ENCODE data around the gene RHO.

The RHO gene

DNA sequence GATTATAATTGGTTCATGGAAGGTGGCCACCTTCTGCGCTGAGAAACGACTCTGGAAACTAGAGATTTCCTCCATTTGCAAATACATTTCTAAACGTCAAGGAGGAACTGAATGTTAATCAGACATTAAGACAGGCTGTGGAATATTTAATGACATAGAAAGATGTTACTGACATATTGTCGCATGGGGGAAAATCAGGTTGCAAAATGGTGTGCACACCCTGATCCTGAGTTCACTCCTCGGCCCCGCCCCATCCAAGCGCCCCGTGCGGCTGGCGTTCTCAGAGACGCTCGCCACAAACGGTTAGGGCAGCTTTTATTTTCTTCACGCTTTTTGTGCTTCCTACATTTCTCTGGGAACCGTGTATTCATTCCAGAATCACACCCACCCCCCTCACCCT, 25.3 kb downstream of the RHO start:
- Histone ChIP-seq H3K4me1 (ENCODE audit: control insufficient read depth, insufficient read depth, low read length) (no peaks in the 10 kb centered on the region), H3K4me3 (ENCODE audit: low read depth, low read length) (no peak overlapping the region), H3K36me3 (ENCODE audit: control insufficient read depth in 2 of 2, insufficient read depth in 1 of 2, low read length in 2 of 2) (peaks cover 0 to 22% of the 10 kb centered on the region in 2 experiments; a peak in 1 of 3 replicates), H3K9me3 (ENCODE audit: control insufficient read depth, insufficient read depth, low read depth, low read length) (no peaks in the 10 kb centered on the region), H3K27ac (ENCODE audit: extremely low read depth, low read depth, low read length) (no peak overlapping the region)
- no peak for TF ChIP-seq ZNF214 (tag by site-specific recombination; IDR thresholded peaks at IDR 0.05; ENCODE audit: borderline replicate concordance)
- TF ChIP-seq, protein P1, sequence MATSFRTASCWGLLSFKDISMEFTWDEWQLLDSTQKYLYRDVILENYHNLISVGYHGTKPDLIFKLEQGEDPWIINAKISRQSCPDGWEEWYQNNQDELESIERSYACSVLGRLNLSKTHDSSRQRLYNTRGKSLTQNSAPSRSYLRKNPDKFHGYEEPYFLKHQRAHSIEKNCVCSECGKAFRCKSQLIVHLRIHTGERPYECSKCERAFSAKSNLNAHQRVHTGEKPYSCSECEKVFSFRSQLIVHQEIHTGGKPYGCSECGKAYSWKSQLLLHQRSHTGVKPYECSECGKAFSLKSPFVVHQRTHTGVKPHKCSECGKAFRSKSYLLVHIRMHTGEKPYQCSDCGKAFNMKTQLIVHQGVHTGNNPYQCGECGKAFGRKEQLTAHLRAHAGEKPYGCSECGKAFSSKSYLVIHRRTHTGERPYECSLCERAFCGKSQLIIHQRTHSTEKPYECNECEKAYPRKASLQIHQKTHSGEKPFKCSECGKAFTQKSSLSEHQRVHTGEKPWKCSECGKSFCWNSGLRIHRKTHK (tag by site-specific recombination; IDR thresholded peaks at IDR 0.05): no peak
- TF ChIP-seq, protein P2, sequence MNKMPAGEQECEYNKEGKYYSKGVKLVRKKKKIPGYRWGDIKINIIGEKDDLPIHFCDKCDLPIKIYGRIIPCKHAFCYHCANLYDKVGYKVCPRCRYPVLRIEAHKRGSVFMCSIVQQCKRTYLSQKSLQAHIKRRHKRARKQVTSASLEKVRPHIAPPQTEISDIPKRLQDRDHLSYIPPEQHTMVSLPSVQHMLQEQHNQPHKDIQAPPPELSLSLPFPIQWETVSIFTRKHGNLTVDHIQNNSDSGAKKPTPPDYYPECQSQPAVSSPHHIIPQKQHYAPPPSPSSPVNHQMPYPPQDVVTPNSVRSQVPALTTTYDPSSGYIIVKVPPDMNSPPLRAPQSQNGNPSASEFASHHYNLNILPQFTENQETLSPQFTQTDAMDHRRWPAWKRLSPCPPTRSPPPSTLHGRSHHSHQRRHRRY (tag by site-specific recombination; IDR thresholded peaks at IDR 0.05): no peak
- TF ChIP-seq ZNF544 (tag by site-specific recombination; IDR thresholded peaks at IDR 0.05): no peak
- TF ChIP-seq YY1 (tag by site-specific recombination; IDR thresholded peaks at IDR 0.05): no peak
- no peak for TF ChIP-seq ZNF10 (tag by site-specific recombination; IDR thresholded peaks at IDR 0.05)
- no peak for TF ChIP-seq SCRT2 (tag by site-specific recombination; IDR thresholded peaks at IDR 0.05)
- TF ChIP-seq ZNF184 (tag by site-specific recombination; IDR thresholded peaks at IDR 0.05): no peak
- TF ChIP-seq ZBTB7A (tag by site-specific recombination; IDR thresholded peaks at IDR 0.05; ENCODE audit: low read depth): no peak
- no peak for TF ChIP-seq BCL11B (tag by site-specific recombination; IDR thresholded peaks at IDR 0.05; ENCODE audit: low read depth)
- no peak for TF ChIP-seq ZNF658 (tag by site-specific recombination; IDR thresholded peaks at IDR 0.05)
- no peak for TF ChIP-seq ZNF324 (tag by site-specific recombination; IDR thresholded peaks at IDR 0.05)
- TF ChIP-seq ZNF23 (tag by site-specific recombination; IDR thresholded peaks at IDR 0.05; ENCODE audit: borderline replicate concordance): no peak
- ChIA-PET CTCF (no interaction called here), POLR2A (no interaction called here)

DNA sequence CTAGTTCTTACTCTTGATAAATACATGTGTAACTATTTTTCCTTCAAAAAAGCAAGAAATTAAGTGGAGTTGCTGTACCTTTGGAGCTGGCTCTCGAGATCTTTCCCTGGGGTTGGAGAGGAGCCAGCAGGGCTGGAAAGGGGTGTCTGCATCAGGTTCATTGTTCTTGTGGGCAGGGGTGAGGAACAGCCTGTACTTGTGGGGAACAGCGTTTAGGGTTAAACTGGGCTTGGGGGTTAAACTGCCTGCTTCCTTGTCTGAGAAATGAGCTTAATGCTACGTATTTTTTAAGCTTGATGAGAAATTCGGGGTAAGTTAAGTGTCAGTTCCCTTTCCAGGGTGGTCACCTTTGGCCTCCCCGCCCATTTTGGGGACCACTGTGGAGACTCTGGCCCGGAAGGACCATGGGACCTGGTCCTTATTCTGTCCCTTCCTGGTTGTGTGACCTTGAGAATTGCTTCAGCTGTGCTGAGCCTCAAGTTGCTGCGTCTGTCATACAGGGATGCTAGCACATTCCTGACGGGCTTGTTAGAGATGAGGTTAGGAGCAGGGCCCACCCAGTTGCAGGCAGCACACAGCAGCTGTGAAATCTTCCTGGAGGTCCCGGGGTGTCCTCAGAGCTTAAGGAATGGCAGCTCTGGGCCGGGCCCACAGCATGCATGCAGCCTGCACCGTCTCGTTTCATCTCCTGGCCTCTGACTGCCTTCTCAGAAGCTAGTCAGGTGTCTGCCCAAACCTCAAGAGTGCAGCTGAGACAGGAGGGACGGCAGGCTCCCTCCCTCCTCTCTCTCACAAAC, 26.1 kb downstream of the RHO start:
- ChIA-PET POLR2A (interaction anchor here (0.6 kb wide), 1 partner anchor 85 kb away, joined by 8 read pairs; no protein-coding TSS in a partner anchor), CTCF (interaction anchor here (0.6 to 1.0 kb wide), 3 partner anchors 53 to 64 kb away, joined by 3 read pairs; no protein-coding TSS in a partner anchor)
- Histone ChIP-seq H3K4me1 (ENCODE audit: control insufficient read depth, insufficient read depth, low read length) (no peaks in the 10 kb centered on the region), H3K27ac (ENCODE audit: extremely low read depth, low read depth, low read length) (no peak overlapping the region), H3K9me3 (ENCODE audit: control insufficient read depth, insufficient read depth, low read depth, low read length) (no peaks in the 10 kb centered on the region), H3K36me3 (ENCODE audit: control insufficient read depth in 2 of 2, insufficient read depth in 1 of 2, low read length in 2 of 2) (peaks cover 0 to 30% of the 10 kb centered on the region in 2 experiments; a peak in 1 of 3 replicates), H3K4me3 (ENCODE audit: low read depth, low read length) (no peak overlapping the region)
- TF ChIP-seq ZNF133 (tag by site-specific recombination; IDR thresholded peaks at IDR 0.05): no peak
- no peak for TF ChIP-seq ZNF202 (tag by site-specific recombination; IDR thresholded peaks at IDR 0.05; ENCODE audit: borderline replicate concordance)
- TF ChIP-seq ZNF341 (tag by site-specific recombination; IDR thresholded peaks at IDR 0.05; ENCODE audit: low read depth): peak; percentile 75
- no peak for TF ChIP-seq ZNF138 (tag by site-specific recombination; IDR thresholded peaks at IDR 0.05; ENCODE audit: borderline replicate concordance)

DNA sequence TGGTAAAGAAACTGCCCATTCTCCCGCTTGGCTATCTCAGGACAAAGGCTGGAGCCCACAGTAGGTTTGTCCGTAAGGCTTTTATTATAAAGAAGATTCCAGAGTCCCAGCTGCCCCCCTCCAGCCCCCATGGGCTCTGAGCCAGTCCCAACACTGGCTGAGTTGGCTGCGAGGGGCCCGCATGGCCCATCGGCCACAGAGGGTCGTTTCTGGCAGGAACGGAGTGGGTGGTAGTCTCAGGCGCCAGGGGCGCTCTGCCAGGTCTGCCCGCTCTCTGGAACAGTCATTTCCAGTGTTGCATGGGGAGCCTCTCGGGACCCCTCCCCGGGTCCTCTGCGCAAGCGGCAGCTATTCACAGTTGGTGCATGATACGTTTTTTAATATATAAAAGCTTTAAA, 26.7 kb downstream of the RHO start:
- no peaks in the 10 kb centered on the region for H3K4me1 ChIP-seq (ENCODE audit: control insufficient read depth, insufficient read depth, low read length)

More for the DNA sequence above, 26.7 kb downstream of the RHO start:
- POLR2A ChIA-PET: no interaction called here
- Histone ChIP-seq H3K9me3 (ENCODE audit: control insufficient read depth, insufficient read depth, low read depth, low read length) (no peaks in the 10 kb centered on the region), H3K36me3 (ENCODE audit: control insufficient read depth in 2 of 2, insufficient read depth in 1 of 2, low read length in 2 of 2) (peaks cover 0 to 36% of the 10 kb centered on the region in 2 experiments; a peak in 1 of 3 replicates), H3K27ac (ENCODE audit: extremely low read depth, low read depth, low read length) (no peak overlapping the region), H3K4me3 (ENCODE audit: low read depth, low read length) (no peak overlapping the region)
- CTCF ChIA-PET: interaction anchor here (0.6 to 1.0 kb wide), 4 partner anchors 20 to 65 kb away, joined by 3 to 4 read pairs (median 3); no protein-coding TSS in a partner anchor
- TF ChIP-seq ZNF555 (tag by site-specific recombination; conservative IDR thresholded peaks at IDR 0.05): no peak
- TF ChIP-seq ZNF146 (tag by site-specific recombination; IDR thresholded peaks at IDR 0.05): no peak
- TF ChIP-seq, protein P3, sequence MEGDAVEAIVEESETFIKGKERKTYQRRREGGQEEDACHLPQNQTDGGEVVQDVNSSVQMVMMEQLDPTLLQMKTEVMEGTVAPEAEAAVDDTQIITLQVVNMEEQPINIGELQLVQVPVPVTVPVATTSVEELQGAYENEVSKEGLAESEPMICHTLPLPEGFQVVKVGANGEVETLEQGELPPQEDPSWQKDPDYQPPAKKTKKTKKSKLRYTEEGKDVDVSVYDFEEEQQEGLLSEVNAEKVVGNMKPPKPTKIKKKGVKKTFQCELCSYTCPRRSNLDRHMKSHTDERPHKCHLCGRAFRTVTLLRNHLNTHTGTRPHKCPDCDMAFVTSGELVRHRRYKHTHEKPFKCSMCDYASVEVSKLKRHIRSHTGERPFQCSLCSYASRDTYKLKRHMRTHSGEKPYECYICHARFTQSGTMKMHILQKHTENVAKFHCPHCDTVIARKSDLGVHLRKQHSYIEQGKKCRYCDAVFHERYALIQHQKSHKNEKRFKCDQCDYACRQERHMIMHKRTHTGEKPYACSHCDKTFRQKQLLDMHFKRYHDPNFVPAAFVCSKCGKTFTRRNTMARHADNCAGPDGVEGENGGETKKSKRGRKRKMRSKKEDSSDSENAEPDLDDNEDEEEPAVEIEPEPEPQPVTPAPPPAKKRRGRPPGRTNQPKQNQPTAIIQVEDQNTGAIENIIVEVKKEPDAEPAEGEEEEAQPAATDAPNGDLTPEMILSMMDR (tag by site-specific recombination; IDR thresholded peaks at IDR 0.05): no peak
- TF ChIP-seq ZNF707 (tag by site-specific recombination; IDR thresholded peaks at IDR 0.05): no peak
- no peak for TF ChIP-seq ZNF548 (tag by site-specific recombination; IDR thresholded peaks at IDR 0.05)
- no peak for TF ChIP-seq SCRT2 (tag by site-specific recombination; IDR thresholded peaks at IDR 0.05)
- TF ChIP-seq, protein P4, sequence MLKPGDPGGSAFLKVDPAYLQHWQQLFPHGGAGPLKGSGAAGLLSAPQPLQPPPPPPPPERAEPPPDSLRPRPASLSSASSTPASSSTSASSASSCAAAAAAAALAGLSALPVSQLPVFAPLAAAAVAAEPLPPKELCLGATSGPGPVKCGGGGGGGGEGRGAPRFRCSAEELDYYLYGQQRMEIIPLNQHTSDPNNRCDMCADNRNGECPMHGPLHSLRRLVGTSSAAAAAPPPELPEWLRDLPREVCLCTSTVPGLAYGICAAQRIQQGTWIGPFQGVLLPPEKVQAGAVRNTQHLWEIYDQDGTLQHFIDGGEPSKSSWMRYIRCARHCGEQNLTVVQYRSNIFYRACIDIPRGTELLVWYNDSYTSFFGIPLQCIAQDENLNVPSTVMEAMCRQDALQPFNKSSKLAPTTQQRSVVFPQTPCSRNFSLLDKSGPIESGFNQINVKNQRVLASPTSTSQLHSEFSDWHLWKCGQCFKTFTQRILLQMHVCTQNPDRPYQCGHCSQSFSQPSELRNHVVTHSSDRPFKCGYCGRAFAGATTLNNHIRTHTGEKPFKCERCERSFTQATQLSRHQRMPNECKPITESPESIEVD (tag by site-specific recombination; IDR thresholded peaks at IDR 0.05): no peak
- no peak for TF ChIP-seq ZNF629 (tag by site-specific recombination; IDR thresholded peaks at IDR 0.05)
- no peak for TF ChIP-seq KLF9 (tag by site-specific recombination; IDR thresholded peaks at IDR 0.05; ENCODE audit: low read depth)

Measured in HEK293 (cell line).